ENCODE measurements around the gene ATP6V0D1.

The ATP6V0D1 gene

DNA sequence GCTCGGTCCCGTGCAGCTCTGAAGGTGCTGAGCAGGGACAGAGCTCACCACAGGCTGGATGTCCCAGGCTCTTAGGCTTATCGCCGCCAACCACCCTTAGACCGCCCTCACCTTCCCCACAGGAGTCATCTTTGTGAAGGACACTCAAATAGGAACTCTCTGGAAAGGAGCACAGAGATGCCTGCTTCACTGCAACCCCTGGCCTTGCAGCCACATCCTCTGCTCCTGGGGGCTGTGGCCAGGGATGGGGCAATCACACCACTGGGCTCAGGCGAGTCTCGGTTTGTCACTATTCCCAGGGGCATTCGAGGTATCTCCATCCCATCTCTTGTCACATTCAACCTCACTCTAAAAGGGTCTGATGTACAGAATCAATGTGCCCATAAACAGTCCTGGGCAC is 75.6 kb downstream of the ATP6V0D1 start:
- H3K27me3 Mint-ChIP-seq (ENCODE audit: low read depth, poor library complexity) = peaks cover 8% of the 10 kb centered on the region
- TF ChIP-seq, protein P1, sequence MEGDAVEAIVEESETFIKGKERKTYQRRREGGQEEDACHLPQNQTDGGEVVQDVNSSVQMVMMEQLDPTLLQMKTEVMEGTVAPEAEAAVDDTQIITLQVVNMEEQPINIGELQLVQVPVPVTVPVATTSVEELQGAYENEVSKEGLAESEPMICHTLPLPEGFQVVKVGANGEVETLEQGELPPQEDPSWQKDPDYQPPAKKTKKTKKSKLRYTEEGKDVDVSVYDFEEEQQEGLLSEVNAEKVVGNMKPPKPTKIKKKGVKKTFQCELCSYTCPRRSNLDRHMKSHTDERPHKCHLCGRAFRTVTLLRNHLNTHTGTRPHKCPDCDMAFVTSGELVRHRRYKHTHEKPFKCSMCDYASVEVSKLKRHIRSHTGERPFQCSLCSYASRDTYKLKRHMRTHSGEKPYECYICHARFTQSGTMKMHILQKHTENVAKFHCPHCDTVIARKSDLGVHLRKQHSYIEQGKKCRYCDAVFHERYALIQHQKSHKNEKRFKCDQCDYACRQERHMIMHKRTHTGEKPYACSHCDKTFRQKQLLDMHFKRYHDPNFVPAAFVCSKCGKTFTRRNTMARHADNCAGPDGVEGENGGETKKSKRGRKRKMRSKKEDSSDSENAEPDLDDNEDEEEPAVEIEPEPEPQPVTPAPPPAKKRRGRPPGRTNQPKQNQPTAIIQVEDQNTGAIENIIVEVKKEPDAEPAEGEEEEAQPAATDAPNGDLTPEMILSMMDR (IDR thresholded peaks at IDR 0.05) = no peak
- no peak overlapping the region for H3K27ac Mint-ChIP-seq
- H3K4me3 Mint-ChIP-seq = no peak overlapping the region
- no peaks in the 10 kb centered on the region for H3K9me3 Mint-ChIP-seq
- H3K4me1 Mint-ChIP-seq = peaks cover 27% of the 10 kb centered on the region
- DNase-seq = no peak
- no peaks in the 10 kb centered on the region for H3K36me3 Mint-ChIP-seq (ENCODE audit: low read depth)

DNA sequence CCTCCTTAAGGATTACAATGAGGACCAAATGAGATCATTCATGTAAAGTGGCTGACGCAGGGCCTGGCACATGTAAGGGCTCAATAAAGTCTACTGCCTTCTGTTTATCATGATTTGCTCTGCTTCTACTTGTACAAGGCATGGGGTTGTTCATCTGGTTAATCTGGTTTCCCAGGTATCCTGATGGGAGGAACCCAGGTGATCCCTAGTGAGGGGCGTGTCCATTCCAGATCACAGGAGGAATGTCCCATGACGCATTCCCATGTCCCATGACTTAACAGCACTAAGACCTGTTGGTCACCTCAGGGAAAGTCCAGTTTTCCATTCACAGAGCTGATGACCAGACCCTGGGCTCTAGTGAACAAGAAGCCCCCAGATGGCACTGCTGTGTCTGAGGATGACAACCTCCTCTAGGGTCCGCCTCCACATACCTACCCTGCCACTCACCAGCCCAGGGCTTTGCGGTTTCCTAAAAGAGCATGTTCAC is 76.2 kb downstream of the ATP6V0D1 start:
- H3K27ac Mint-ChIP-seq = no peak overlapping the region

DNA sequence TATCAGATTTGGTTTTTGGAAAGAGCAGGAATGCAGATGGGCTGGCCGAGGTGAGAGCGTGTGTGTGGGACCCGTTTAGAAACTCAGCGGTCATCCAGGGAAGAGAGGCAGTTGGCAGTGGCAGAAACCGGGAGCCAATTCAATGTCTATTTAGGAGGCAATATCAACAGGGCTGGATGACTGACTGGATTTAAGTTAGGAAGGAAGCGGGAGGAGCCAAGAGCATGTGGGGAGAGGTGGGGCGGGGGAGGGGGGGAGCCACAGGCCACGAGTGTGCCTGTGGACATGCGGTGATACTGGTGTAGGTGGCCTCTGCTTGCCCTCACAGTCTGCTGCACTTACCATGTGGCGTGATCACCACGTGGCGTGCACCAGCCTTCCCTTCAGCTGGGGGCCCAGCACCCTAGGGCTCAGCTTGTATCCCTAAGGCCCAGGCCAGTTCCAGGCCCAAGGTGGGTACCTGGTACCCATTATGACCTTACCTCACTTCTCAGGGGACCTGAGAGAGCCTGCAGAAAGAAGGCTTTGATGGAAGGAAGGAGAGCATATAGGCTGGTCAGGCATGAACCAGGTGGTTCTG is 76.9 kb downstream of the ATP6V0D1 start:
- Mint-ChIP-seq H3K27me3 (ENCODE audit: low read depth, poor library complexity) (peaks cover 8% of the 10 kb centered on the region), H3K4me3 (no peak overlapping the region)
- TF ChIP-seq, protein P1 (IDR thresholded peaks at IDR 0.05) = no peak

More for the DNA sequence above, 76.2 kb downstream of the ATP6V0D1 start:
- H3K36me3 Mint-ChIP-seq (ENCODE audit: low read depth) = no peaks in the 10 kb centered on the region
- no peaks in the 10 kb centered on the region for H3K9me3 Mint-ChIP-seq
- H3K4me3 Mint-ChIP-seq = no peak overlapping the region
- TF ChIP-seq, protein P1 (IDR thresholded peaks at IDR 0.05) = no peak
- no peak for DNase-seq
- peaks cover 27% of the 10 kb centered on the region for H3K4me1 Mint-ChIP-seq
- H3K27me3 Mint-ChIP-seq (ENCODE audit: low read depth, poor library complexity) = peaks cover 5% of the 10 kb centered on the region

DNA sequence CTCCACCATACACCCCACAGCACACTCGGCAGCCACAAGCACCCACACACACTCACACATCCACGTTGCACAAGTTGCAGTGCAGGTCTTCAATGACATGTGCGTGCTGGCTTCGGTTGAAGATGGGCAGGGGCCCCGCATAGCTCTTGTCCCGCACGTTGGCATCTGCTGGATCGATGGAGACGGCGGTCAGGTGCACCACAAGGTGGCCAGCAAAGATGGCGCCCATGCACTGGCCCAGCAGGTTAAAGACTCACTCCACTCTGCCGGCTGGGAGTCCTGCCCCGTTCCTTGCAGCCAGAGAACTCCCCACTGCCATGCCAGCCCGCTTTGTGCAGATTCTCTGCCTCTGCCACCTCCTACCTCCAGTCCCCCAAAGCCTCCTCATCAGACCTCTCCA is 80.1 kb downstream of the ATP6V0D1 start:
- TF ChIP-seq, protein P1 (IDR thresholded peaks at IDR 0.05) = no peak
- no peak for DNase-seq
- H3K4me3 Mint-ChIP-seq = no peak overlapping the region
- no peaks in the 10 kb centered on the region for H3K9me3 Mint-ChIP-seq
- H3K4me1 Mint-ChIP-seq = peaks cover 50% of the 10 kb centered on the region
- no peak overlapping the region for H3K27ac Mint-ChIP-seq
- no peaks in the 10 kb centered on the region for H3K36me3 Mint-ChIP-seq (ENCODE audit: low read depth)
- H3K27me3 Mint-ChIP-seq (ENCODE audit: low read depth, poor library complexity) = peaks cover 5% of the 10 kb centered on the region

More for the DNA sequence above, 76.9 kb downstream of the ATP6V0D1 start:
- DNase-seq = no peak
- H3K36me3 Mint-ChIP-seq (ENCODE audit: low read depth) = no peaks in the 10 kb centered on the region
- no peak overlapping the region for H3K27ac Mint-ChIP-seq
- no peaks in the 10 kb centered on the region for H3K9me3 Mint-ChIP-seq
- peaks cover 31% of the 10 kb centered on the region for H3K4me1 Mint-ChIP-seq

DNA sequence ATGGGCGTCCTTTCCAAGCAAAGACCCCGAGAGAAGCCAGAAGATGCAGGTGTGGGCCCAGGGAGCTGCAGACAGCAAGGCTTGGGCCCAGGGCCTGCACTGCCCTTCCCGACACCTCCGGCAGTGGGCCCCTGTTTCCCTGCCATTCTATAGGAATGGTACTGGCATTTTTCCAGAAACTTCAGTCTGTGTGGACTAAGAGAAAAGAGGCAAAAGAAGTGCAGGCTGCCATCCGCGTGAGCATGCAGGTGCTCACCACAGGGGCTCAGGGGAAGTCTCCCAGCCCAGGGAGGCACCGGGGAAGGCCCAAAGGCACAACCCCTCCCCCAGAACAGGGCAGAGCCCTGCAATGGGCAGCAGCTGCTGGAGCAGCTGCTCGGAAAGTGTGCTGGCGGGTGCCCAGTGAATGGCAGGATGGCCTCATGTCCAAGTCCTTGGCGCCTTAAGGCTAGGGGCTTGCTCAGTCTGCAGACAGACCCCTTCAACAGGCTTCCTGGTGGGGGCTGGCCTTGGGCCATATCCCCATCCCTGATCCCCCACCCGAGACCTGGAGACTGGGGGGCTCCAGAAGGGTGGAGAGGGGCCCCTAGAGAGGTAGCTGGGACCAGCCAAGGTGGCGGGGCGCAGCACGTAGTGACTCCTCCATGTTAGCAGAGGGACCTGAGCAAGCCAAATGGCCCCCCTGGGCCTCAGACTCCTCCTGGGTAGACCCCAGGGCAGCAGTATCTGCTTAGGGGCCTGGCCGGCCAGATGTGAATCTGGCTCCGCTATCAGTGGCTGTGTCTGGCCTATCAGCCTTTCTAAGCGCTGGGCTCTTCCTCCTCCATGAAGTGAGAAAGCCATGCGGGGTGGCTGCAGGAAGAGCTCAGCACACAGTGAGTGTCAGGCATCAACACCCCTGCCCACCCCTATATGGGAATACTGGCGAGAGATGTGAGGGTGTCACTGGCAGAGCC is 80.9 kb downstream of the ATP6V0D1 start:
- Mint-ChIP-seq H3K4me1 (peaks cover 59% of the 10 kb centered on the region), H3K27me3 (ENCODE audit: low read depth, poor library complexity) (peaks cover 14% of the 10 kb centered on the region), H3K27ac (no peak overlapping the region), H3K4me3 (no peak overlapping the region), H3K36me3 (ENCODE audit: low read depth) (no peaks in the 10 kb centered on the region), H3K9me3 (no peaks in the 10 kb centered on the region)
- DNase-seq = no peak
- TF ChIP-seq, protein P1 (IDR thresholded peaks at IDR 0.05) = no peak

Data from nephron progenitor cell (in vitro differentiated cells).